Skeletal muscle satellite cell (primary cell): Measurements from ENCODE around the gene NRM. TPM values are rescaled to one million over a fixed set of nuclear protein-coding genes. Genes with fewer than 3 reads are reported as not detected.

Experiments used
- H3K27me3 ChIP-seq: 2 replicates; pipeline ENCODE4 v1.7.0; 2013; ENCODE audit warnings: low read length; ENCODE audit not compliant: control insufficient read depth, insufficient read depth
- H3K36me3 ChIP-seq: 2 replicates; pipeline ENCODE4 v1.7.0; 2013; ENCODE audit warnings: mild to moderate bottlenecking, control low read depth, low read length; ENCODE audit not compliant: insufficient read depth
- H3K4me1 ChIP-seq: 2 replicates; pipeline ENCODE4 v1.7.0; 2013; ENCODE audit warnings: low read length; ENCODE audit not compliant: control insufficient read depth, insufficient read depth
- H3K4me2 ChIP-seq: 2 replicates; pipeline ENCODE4 v1.7.0; 2013; ENCODE audit warnings: mild to moderate bottlenecking, low read length
- H3K4me3 ChIP-seq: 2 replicates; pipeline ENCODE4 v1.7.0; 2013; ENCODE audit warnings: low read length
- H3K9ac ChIP-seq: 2 replicates; pipeline ENCODE4 v1.7.0; 2013; ENCODE audit warnings: mild to moderate bottlenecking, low read depth, low read length, moderate library complexity
- H3K9me3 ChIP-seq: replicated peaks from 2 replicates; pipeline ENCODE4 v1.7.0; 2013; ENCODE audit warnings: mild to moderate bottlenecking, control low read depth, low read length
- total RNA-seq: library from RNA; depleted of rRNA; stranded (reverse); fragments of >200 nt; gene quantifications from 2 replicates; pipeline ENCODE4 v1.2.3, GENCODE V29; 2012; rRNA removed

The NRM gene
- total RNA-seq: 2.4 and 3.3 TPM in 2 replicates

GRCh38 chr6:30690403-30691207, at the start of gene NRM:
Gene NRM, minus strand, starts transcription at chr6:30690984. Its CDS starts 10 bp downstream, at chr6:30690974.
- Histone ChIP-seq H3K4me3 (peak within 1 kb of the TSS; percentile 95), H3K36me3 (peaks cover 3% of the 10 kb centered on the region), H3K4me1 (peaks cover 45% of the 10 kb centered on the region), H3K9ac (peak within 1 kb of the TSS; percentile 80), H3K27me3 (no peaks in the 10 kb centered on the region), H3K9me3 (no peaks in the 10 kb centered on the region), H3K4me2 (peak within 1 kb of the TSS; percentile 99)

GRCh38 chr6:30740540-30740870, 49.7 kb upstream of the NRM start:
- Histone ChIP-seq H3K36me3 (peaks cover 66% of the 10 kb centered on the region), H3K9ac (no peak overlapping the region), H3K9me3 (no peaks in the 10 kb centered on the region), H3K27me3 (no peaks in the 10 kb centered on the region), H3K4me3 (no peak overlapping the region), H3K4me1 (peaks cover 28% of the 10 kb centered on the region), H3K4me2 (no peak overlapping the region)

GRCh38 chr6:30738532-30738931, 47.7 kb upstream of the NRM start:
- Histone ChIP-seq H3K36me3 (peaks cover 70% of the 10 kb centered on the region), H3K4me2 (no peak overlapping the region), H3K4me1 (peaks cover 22% of the 10 kb centered on the region), H3K9me3 (no peaks in the 10 kb centered on the region), H3K27me3 (no peaks in the 10 kb centered on the region), H3K9ac (no peak overlapping the region), H3K4me3 (no peak overlapping the region)

- Histone ChIP-seq H3K36me3 (peaks cover 77% of the 10 kb centered on the region), H3K4me2 (no peak overlapping the region), H3K4me1 (peaks cover 12% of the 10 kb centered on the region), H3K4me3 (no peak overlapping the region), H3K27me3 (no peaks in the 10 kb centered on the region), H3K9ac (no peak overlapping the region), H3K9me3 (no peaks in the 10 kb centered on the region)
Observed at GRCh38 chr6:30735668-30736314, 45.0 kb upstream of the NRM start.

GRCh38 chr6:30732237-30732943, 41.6 kb upstream of the NRM start:
- Histone ChIP-seq H3K4me2 (no peak overlapping the region), H3K4me3 (no peak overlapping the region), H3K36me3 (peaks cover 68% of the 10 kb centered on the region)

GRCh38 chr6:30730601-30731435, 40.0 kb upstream of the NRM start:
- H3K4me1 ChIP-seq: peaks cover 14% of the 10 kb centered on the region
- H3K4me2 ChIP-seq: no peak overlapping the region
- no peak overlapping the region for H3K4me3 ChIP-seq
- no peaks in the 10 kb centered on the region for H3K27me3 ChIP-seq
- no peaks in the 10 kb centered on the region for H3K9me3 ChIP-seq
- peaks cover 64% of the 10 kb centered on the region for H3K36me3 ChIP-seq
- no peak overlapping the region for H3K9ac ChIP-seq

More at GRCh38 chr6:30732237-30732943, 41.6 kb upstream of the NRM start:
- Histone ChIP-seq H3K27me3 (no peaks in the 10 kb centered on the region), H3K9ac (no peak overlapping the region), H3K9me3 (no peaks in the 10 kb centered on the region), H3K4me1 (peaks cover 5% of the 10 kb centered on the region)

- Histone ChIP-seq H3K36me3 (peaks cover 75% of the 10 kb centered on the region), H3K27me3 (no peaks in the 10 kb centered on the region), H3K4me2 (no peak overlapping the region), H3K9me3 (no peaks in the 10 kb centered on the region), H3K4me3 (no peak overlapping the region), H3K9ac (no peak overlapping the region), H3K4me1 (peaks cover 42% of the 10 kb centered on the region)
Observed at GRCh38 chr6:30727920-30728553, 37.3 kb upstream of the NRM start.

- no peaks in the 10 kb centered on the region for H3K9me3 ChIP-seq
- H3K9ac ChIP-seq: no peak overlapping the region
- no peaks in the 10 kb centered on the region for H3K27me3 ChIP-seq
- H3K4me3 ChIP-seq: no peak overlapping the region
- peaks cover 75% of the 10 kb centered on the region for H3K36me3 ChIP-seq
- peaks cover 45% of the 10 kb centered on the region for H3K4me1 ChIP-seq
- H3K4me2 ChIP-seq: no peak overlapping the region
Observed at GRCh38 chr6:30726506-30727413, 36.0 kb upstream of the NRM start.

GRCh38 chr6:30725713-30726505, 35.1 kb upstream of the NRM start:
- H3K9ac ChIP-seq: no peak overlapping the region
- no peaks in the 10 kb centered on the region for H3K27me3 ChIP-seq
- peaks cover 45% of the 10 kb centered on the region for H3K4me1 ChIP-seq
- H3K4me2 ChIP-seq: no peak overlapping the region
- no peaks in the 10 kb centered on the region for H3K9me3 ChIP-seq
- no peak overlapping the region for H3K4me3 ChIP-seq
- H3K36me3 ChIP-seq: peaks cover 73% of the 10 kb centered on the region
